ENCODE measurements around the gene PSMC5. TPM values are rescaled to one million over a fixed set of nuclear protein-coding genes. Genes with fewer than 3 reads are reported as not detected.

The PSMC5 gene
- polyA plus RNA-seq, 1 donor = 106 TPM

GRCh38 chr17:63819131-63819530 lies 8.1 kb upstream of the PSMC5 start:
- WGBS (ENCODE audit: insufficient coverage, low lambda C conversion rate) = 42% methylated on average over 3 of the region's 6 CpGs
- no peaks in the 10 kb centered on the region for H3K9me3 ChIP-seq (ENCODE audit: control insufficient read depth, low read depth, low read length)
- H3K4me1 ChIP-seq (ENCODE audit: control insufficient read depth, insufficient read depth, low read length) = peaks cover 10% of the 10 kb centered on the region
- H3K4me3 ChIP-seq (ENCODE audit: low read length) = no peak overlapping the region
- H3K36me3 ChIP-seq (ENCODE audit: control insufficient read depth, insufficient read depth, low read length) = peaks cover 94% of the 10 kb centered on the region
- DNase-seq = peak in 1 of 2 donors; percentile 23
- H3K27me3 ChIP-seq (ENCODE audit: control insufficient read depth, insufficient read depth, low read length) = no peaks in the 10 kb centered on the region
- no peak overlapping the region for H3K27ac ChIP-seq (ENCODE audit: low read length)

DNA sequence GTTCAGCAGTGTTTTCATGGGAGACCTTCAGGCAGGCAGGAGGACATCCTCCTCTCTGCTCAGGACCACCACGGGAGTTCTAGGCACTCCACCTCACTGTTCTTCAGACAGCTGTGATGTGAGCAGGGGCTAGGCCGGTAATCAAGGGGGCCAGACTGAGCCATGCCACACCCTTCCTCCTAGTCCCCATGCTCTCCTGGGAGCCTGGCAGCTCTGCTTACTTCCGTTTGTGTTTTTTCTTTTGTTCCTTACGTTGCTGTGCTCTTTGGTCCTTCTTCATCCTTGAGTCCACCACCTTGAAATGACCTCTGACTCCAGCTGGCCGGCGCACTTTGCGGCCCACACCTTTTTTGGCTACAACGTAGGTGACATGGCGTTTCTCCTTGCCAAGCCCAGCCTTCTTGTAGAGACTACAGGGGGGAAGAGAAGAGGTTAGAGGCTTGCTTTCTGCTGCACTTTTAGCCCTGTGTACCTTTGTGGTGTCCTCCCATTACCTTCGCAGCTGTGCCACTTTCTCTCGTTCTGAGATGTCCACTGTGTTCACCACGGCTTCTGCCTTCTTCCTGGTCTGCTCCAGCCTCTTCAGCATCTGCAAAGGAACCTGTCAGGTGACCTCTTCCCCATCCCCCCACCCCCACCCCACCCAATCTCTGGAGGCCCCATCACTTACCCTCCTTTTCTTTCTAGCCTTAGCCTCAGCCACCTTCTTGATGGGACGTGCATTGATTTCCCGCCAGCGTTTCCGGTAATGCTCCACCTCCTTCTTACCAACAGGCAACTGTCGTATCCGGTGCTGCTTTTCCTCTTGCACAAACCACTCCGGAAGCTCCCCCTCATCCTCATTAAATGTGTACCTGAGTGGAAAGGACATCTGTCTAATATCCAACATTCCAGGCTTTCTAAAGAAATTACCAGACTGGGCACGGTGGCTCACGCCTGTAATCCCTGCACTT lies 7.4 kb upstream of the PSMC5 start:
- peaks cover 94% of the 10 kb centered on the region for H3K36me3 ChIP-seq (ENCODE audit: control insufficient read depth, insufficient read depth, low read length)
- no peak overlapping the region for H3K27ac ChIP-seq (ENCODE audit: low read length)
- H3K4me3 ChIP-seq (ENCODE audit: low read length) = no peak overlapping the region
- DNase-seq = no peak
- H3K9me3 ChIP-seq (ENCODE audit: control insufficient read depth, low read depth, low read length) = no peaks in the 10 kb centered on the region
- H3K27me3 ChIP-seq (ENCODE audit: control insufficient read depth, insufficient read depth, low read length) = no peaks in the 10 kb centered on the region
- 52% methylated on average over 5 of the region's 21 CpGs for WGBS (ENCODE audit: insufficient coverage, low lambda C conversion rate)
- H3K4me1 ChIP-seq (ENCODE audit: control insufficient read depth, insufficient read depth, low read length) = peaks cover 10% of the 10 kb centered on the region

- no peaks in the 10 kb centered on the region for H3K27me3 ChIP-seq (ENCODE audit: control insufficient read depth, insufficient read depth, low read length)
- no peak for DNase-seq
- no peaks in the 10 kb centered on the region for H3K9me3 ChIP-seq (ENCODE audit: control insufficient read depth, low read depth, low read length)
- peaks cover 15% of the 10 kb centered on the region for H3K4me1 ChIP-seq (ENCODE audit: control insufficient read depth, insufficient read depth, low read length)
- WGBS (ENCODE audit: insufficient coverage, low lambda C conversion rate) = 100% methylated on average over 2 of the region's 10 CpGs
- no peak overlapping the region for H3K27ac ChIP-seq (ENCODE audit: low read length)
- no peak overlapping the region for H3K4me3 ChIP-seq (ENCODE audit: low read length)
- H3K36me3 ChIP-seq (ENCODE audit: control insufficient read depth, insufficient read depth, low read length) = peaks cover 89% of the 10 kb centered on the region
Measured at GRCh38 chr17:63820963-63821561, 6.2 kb upstream of the PSMC5 start.

GRCh38 chr17:63821804-63822203 lies 5.4 kb upstream of the PSMC5 start:
- peaks cover 82% of the 10 kb centered on the region for H3K36me3 ChIP-seq (ENCODE audit: control insufficient read depth, insufficient read depth, low read length)
- no peak for DNase-seq
- no peaks in the 10 kb centered on the region for H3K9me3 ChIP-seq (ENCODE audit: control insufficient read depth, low read depth, low read length)
- H3K4me1 ChIP-seq (ENCODE audit: control insufficient read depth, insufficient read depth, low read length) = peaks cover 16% of the 10 kb centered on the region
- no peak overlapping the region for H3K4me3 ChIP-seq (ENCODE audit: low read length)
- H3K27me3 ChIP-seq (ENCODE audit: control insufficient read depth, insufficient read depth, low read length) = no peaks in the 10 kb centered on the region
- no peak overlapping the region for H3K27ac ChIP-seq (ENCODE audit: low read length)
- WGBS (ENCODE audit: insufficient coverage, low lambda C conversion rate) = no CpG with 5 or more reads among the region's 6 CpGs

- Histone ChIP-seq H3K4me1 (ENCODE audit: control insufficient read depth, insufficient read depth, low read length) (peaks cover 16% of the 10 kb centered on the region), H3K9me3 (ENCODE audit: control insufficient read depth, low read depth, low read length) (no peaks in the 10 kb centered on the region), H3K27ac (ENCODE audit: low read length) (no peak overlapping the region), H3K4me3 (ENCODE audit: low read length) (no peak overlapping the region), H3K27me3 (ENCODE audit: control insufficient read depth, insufficient read depth, low read length) (no peaks in the 10 kb centered on the region), H3K36me3 (ENCODE audit: control insufficient read depth, insufficient read depth, low read length) (peaks cover 74% of the 10 kb centered on the region)
- no peak for DNase-seq
Measured at GRCh38 chr17:63822537-63822936, 4.7 kb upstream of the PSMC5 start.

DNA sequence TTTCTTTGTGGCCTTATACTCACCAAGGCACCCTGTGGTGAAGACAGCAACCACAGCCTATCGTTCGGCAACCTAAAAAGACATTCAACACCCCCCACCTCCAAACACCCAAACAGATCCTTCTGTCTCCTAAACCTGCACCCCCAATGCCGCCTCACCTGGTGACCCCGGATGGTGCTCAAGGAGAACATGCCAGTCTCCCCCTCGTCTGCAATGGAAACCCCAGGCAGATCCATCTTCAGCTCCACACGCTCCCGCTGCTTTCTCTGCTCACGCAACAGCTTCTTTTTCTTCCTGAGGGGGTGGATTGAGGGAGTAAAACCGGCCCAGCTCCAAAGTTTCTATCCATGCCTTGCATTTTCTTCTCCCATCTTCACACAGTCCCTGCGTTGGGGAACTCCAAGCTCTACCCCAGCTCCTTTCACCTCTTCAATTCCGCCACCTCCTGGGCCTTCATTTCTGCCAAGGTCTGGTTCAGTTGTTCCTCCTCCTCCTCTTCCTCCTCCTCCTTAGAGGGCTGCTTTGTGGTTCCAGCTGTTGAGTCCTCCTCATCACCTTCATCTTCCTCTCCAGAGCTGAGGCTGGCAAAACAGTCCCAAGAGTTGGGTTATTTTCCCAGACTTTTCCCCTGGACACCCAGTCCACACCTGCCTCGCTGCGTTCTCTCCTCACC lies 3.4 kb upstream of the PSMC5 start:
- Histone ChIP-seq H3K4me1 (ENCODE audit: control insufficient read depth, insufficient read depth, low read length) (peaks cover 18% of the 10 kb centered on the region), H3K36me3 (ENCODE audit: control insufficient read depth, insufficient read depth, low read length) (peaks cover 62% of the 10 kb centered on the region), H3K4me3 (ENCODE audit: low read length) (no peak overlapping the region), H3K27ac (ENCODE audit: low read length) (no peak overlapping the region), H3K9me3 (ENCODE audit: control insufficient read depth, low read depth, low read length) (no peaks in the 10 kb centered on the region), H3K27me3 (ENCODE audit: control insufficient read depth, insufficient read depth, low read length) (no peaks in the 10 kb centered on the region)
- 100% methylated on average over 2 of the region's 13 CpGs for WGBS (ENCODE audit: insufficient coverage, low lambda C conversion rate)
- DNase-seq = no peak

- no peak overlapping the region for H3K4me3 ChIP-seq (ENCODE audit: low read length)
- H3K4me1 ChIP-seq (ENCODE audit: control insufficient read depth, insufficient read depth, low read length) = peaks cover 16% of the 10 kb centered on the region
- H3K9me3 ChIP-seq (ENCODE audit: control insufficient read depth, low read depth, low read length) = no peaks in the 10 kb centered on the region
- no peak for DNase-seq
- no peaks in the 10 kb centered on the region for H3K27me3 ChIP-seq (ENCODE audit: control insufficient read depth, insufficient read depth, low read length)
- H3K36me3 ChIP-seq (ENCODE audit: control insufficient read depth, insufficient read depth, low read length) = peaks cover 62% of the 10 kb centered on the region
- no peak overlapping the region for H3K27ac ChIP-seq (ENCODE audit: low read length)
- 94% methylated on average over 3 of the region's 9 CpGs for WGBS (ENCODE audit: insufficient coverage, low lambda C conversion rate)
Measured at GRCh38 chr17:63824362-63824761, 2.9 kb upstream of the PSMC5 start.

GRCh38 chr17:63826468-63827001 lies 696 bp upstream of the PSMC5 start:
- no peaks in the 10 kb centered on the region for H3K27me3 ChIP-seq (ENCODE audit: control insufficient read depth, insufficient read depth, low read length)
- H3K27ac ChIP-seq (ENCODE audit: low read length) = peak overlapping the region; percentile 81
- H3K9me3 ChIP-seq (ENCODE audit: control insufficient read depth, low read depth, low read length) = no peaks in the 10 kb centered on the region
- H3K4me1 ChIP-seq (ENCODE audit: control insufficient read depth, insufficient read depth, low read length) = peaks cover 11% of the 10 kb centered on the region
- H3K4me3 ChIP-seq (ENCODE audit: low read length) = peak overlapping the region; percentile 69
- H3K36me3 ChIP-seq (ENCODE audit: control insufficient read depth, insufficient read depth, low read length) = peaks cover 65% of the 10 kb centered on the region
- no peak for DNase-seq
- no CpG with 5 or more reads among the region's 31 CpGs for WGBS (ENCODE audit: insufficient coverage, low lambda C conversion rate)

- Histone ChIP-seq H3K27me3 (ENCODE audit: control insufficient read depth, insufficient read depth, low read length) (no peaks in the 10 kb centered on the region), H3K4me1 (ENCODE audit: control insufficient read depth, insufficient read depth, low read length) (peaks cover 11% of the 10 kb centered on the region), H3K9me3 (ENCODE audit: control insufficient read depth, low read depth, low read length) (no peaks in the 10 kb centered on the region), H3K27ac (ENCODE audit: low read length) (peak overlapping the region; percentile 81), H3K36me3 (ENCODE audit: control insufficient read depth, insufficient read depth, low read length) (peaks cover 65% of the 10 kb centered on the region), H3K4me3 (ENCODE audit: low read length) (peak overlapping the region; percentile 69)
- DNase-seq = no peak
- no CpG with 5 or more reads among the region's 19 CpGs for WGBS (ENCODE audit: insufficient coverage, low lambda C conversion rate)
Measured at GRCh38 chr17:63827801-63828221, 580 bp downstream of the PSMC5 start.

DNA sequence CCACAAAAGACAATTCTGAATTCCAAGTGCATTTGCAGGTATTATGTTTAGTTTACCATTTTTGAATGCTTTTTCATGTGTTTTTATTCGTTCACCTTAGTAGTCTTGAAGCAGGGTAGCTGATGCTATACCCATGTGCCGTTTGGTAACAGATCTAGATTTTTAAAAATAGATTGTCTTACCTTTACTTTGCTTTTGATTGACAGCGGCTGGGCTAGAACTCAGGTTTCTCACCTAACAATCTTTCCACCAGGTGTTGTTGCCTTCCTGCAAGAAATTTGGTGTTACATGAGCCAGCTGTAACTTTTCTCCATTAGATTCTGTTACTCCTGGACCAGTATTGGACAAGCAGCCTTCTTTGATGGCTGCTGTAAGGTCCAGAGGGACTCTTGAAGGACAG lies 1.7 kb downstream of the PSMC5 start:
- peaks cover 67% of the 10 kb centered on the region for H3K36me3 ChIP-seq (ENCODE audit: control insufficient read depth, insufficient read depth, low read length)
- no peak overlapping the region for H3K4me3 ChIP-seq (ENCODE audit: low read length)
- H3K4me1 ChIP-seq (ENCODE audit: control insufficient read depth, insufficient read depth, low read length) = peaks cover 11% of the 10 kb centered on the region
- no peaks in the 10 kb centered on the region for H3K27me3 ChIP-seq (ENCODE audit: control insufficient read depth, insufficient read depth, low read length)
- H3K27ac ChIP-seq (ENCODE audit: low read length) = no peak overlapping the region
- no peak for DNase-seq
- H3K9me3 ChIP-seq (ENCODE audit: control insufficient read depth, low read depth, low read length) = no peaks in the 10 kb centered on the region
- 100% methylated on average over 1 of the region's 3 CpGs for WGBS (ENCODE audit: insufficient coverage, low lambda C conversion rate)
